ENCODE results near the gene CSNK2A2.

The CSNK2A2 gene

GRCh38 chr16:58198803-58199411, 1.0 kb upstream of the CSNK2A2 start:
- FAIRE-seq, result no peak

GRCh38 chr16:58197314-58198012, 443 bp downstream of the CSNK2A2 start:
- FAIRE-seq, result no peak

GRCh38 chr16:58196898-58197313, 1.0 kb downstream of the CSNK2A2 start:
- no peak for FAIRE-seq

- no peak for FAIRE-seq
Measured at GRCh38 chr16:58195771-58196170, 2.1 kb downstream of the CSNK2A2 start.

GRCh38 chr16:58195344-58195743, 2.6 kb downstream of the CSNK2A2 start:
- no peak for FAIRE-seq

- FAIRE-seq, result no peak
Measured at GRCh38 chr16:58194790-58195189, 3.1 kb downstream of the CSNK2A2 start.

GRCh38 chr16:58187665-58188421, 10.1 kb downstream of the CSNK2A2 start:
- no peak for FAIRE-seq

- no peak for FAIRE-seq
Measured at GRCh38 chr16:58187092-58187491, 10.8 kb downstream of the CSNK2A2 start.

- no peak for FAIRE-seq
Measured at GRCh38 chr16:58186176-58186944, 11.5 kb downstream of the CSNK2A2 start.

- FAIRE-seq, result no peak
Measured at GRCh38 chr16:58177353-58177710, 20.6 kb downstream of the CSNK2A2 start.

GRCh38 chr16:58176608-58177352, 21.1 kb downstream of the CSNK2A2 start:
- FAIRE-seq, result no peak

GRCh38 chr16:58170223-58170622, 27.7 kb downstream of the CSNK2A2 start:
- no peak for FAIRE-seq

GRCh38 chr16:58160855-58161254, 37.1 kb downstream of the CSNK2A2 start:
- no peak for FAIRE-seq

GRCh38 chr16:58158725-58159124, 39.2 kb downstream of the CSNK2A2 start:
- FAIRE-seq, result no peak

GRCh38 chr16:58157951-58158540, 39.9 kb downstream of the CSNK2A2 start:
- no peak for FAIRE-seq

GRCh38 chr16:58157239-58157638, 40.7 kb downstream of the CSNK2A2 start:
- no peak for FAIRE-seq

- no peak for FAIRE-seq
Measured at GRCh38 chr16:58155839-58156238, 42.1 kb downstream of the CSNK2A2 start.

GRCh38 chr16:58154345-58154744, 43.6 kb downstream of the CSNK2A2 start:
- no peak for FAIRE-seq

- FAIRE-seq, result no peak
Measured at GRCh38 chr16:58152246-58152868, 45.5 kb downstream of the CSNK2A2 start.

- FAIRE-seq, result no peak
Measured at GRCh38 chr16:58148526-58148925, 49.4 kb downstream of the CSNK2A2 start.

- FAIRE-seq, result no peak
Measured at GRCh38 chr16:58148099-58148498, 49.8 kb downstream of the CSNK2A2 start.

- FAIRE-seq, result no peak
Measured at GRCh38 chr16:58138852-58139251, 59.1 kb downstream of the CSNK2A2 start.
